Subcutaneous abdominal adipose tissue (tissue), 5 donors: Measurements from ENCODE around the gene SMG9.

Experiments used
- H3K27ac ChIP-seq: one replicate; pipeline ENCODE4 v1.7.0; 2013; ENCODE audit warnings: low read depth, mild to moderate bottlenecking, inconsistent platforms, low read length, moderate library complexity
- H3K27me3 ChIP-seq, 5 donors: one replicate each; pipeline ENCODE4 v1.7.0; 2013; ENCODE audit warnings: low read length in 5 of 5, inconsistent platforms in 1 of 5; ENCODE audit not compliant: control insufficient read depth in 5 of 5, insufficient read depth in 4 of 5
- H3K36me3 ChIP-seq, 5 donors: one replicate each; pipeline ENCODE4 v1.7.0; 2013; ENCODE audit warnings: low read length in 5 of 5; ENCODE audit not compliant: control insufficient read depth in 5 of 5, insufficient read depth in 5 of 5
- H3K4me1 ChIP-seq, 5 donors: one replicate each; pipeline ENCODE4 v1.7.0; 2013; ENCODE audit warnings: low read length in 5 of 5, mild to moderate bottlenecking in 3 of 5, moderate library complexity in 1 of 5; ENCODE audit not compliant: control insufficient read depth in 5 of 5, insufficient read depth in 5 of 5
- H3K4me3 ChIP-seq, 5 donors: one replicate each; pipeline ENCODE4 v1.7.0; 2013; ENCODE audit warnings: low read length in 5 of 5, low read depth in 1 of 5
- H3K9ac ChIP-seq, 5 donors: one replicate each; pipeline ENCODE4 v1.7.0; 2013; ENCODE audit warnings: low read length in 5 of 5, mild to moderate bottlenecking in 4 of 5, moderate library complexity in 3 of 5
- H3K9me3 ChIP-seq, 5 donors: one replicate each; pipeline ENCODE4 v1.7.0; 2013; ENCODE audit warnings: low read length in 5 of 5; ENCODE audit not compliant: control insufficient read depth in 5 of 5
- donor health status: healthy.
- donor health status: healthy.
- donor health status: healthy.
- donor health status: healthy.
- donor health status: healthy.

SMG9 gene

DNA sequence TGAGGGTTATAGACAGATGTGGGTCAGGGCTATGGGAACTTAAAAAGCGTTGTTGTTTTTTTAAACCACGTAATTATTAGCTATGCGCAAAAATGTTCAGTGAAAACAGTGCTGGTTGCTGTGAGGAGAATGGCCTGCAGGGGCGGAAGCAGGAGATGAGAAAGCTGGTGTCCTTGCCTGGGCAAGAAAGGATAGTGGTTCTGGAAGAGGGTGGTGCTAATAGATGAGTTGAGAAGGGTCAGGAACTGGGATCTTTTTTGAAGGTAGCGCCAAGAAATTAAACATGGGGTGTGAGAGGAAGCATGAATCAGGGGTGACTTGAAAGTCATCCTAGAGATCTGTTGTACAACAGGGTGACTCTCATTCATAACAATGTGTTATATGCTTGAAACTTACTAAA is 4.8 kb upstream of the SMG9 start:
- peaks cover 4 to 30% (median 16%) of the 10 kb centered on the region in 5 donors for H3K4me1 ChIP-seq
- no peak overlapping the region for H3K9ac ChIP-seq
- H3K36me3 ChIP-seq: no peaks in the 10 kb centered on the region
- no peak overlapping the region for H3K4me3 ChIP-seq
- H3K27ac ChIP-seq: no peak overlapping the region
- no peaks in the 10 kb centered on the region for H3K9me3 ChIP-seq
- no peaks in the 10 kb centered on the region for H3K27me3 ChIP-seq

DNA sequence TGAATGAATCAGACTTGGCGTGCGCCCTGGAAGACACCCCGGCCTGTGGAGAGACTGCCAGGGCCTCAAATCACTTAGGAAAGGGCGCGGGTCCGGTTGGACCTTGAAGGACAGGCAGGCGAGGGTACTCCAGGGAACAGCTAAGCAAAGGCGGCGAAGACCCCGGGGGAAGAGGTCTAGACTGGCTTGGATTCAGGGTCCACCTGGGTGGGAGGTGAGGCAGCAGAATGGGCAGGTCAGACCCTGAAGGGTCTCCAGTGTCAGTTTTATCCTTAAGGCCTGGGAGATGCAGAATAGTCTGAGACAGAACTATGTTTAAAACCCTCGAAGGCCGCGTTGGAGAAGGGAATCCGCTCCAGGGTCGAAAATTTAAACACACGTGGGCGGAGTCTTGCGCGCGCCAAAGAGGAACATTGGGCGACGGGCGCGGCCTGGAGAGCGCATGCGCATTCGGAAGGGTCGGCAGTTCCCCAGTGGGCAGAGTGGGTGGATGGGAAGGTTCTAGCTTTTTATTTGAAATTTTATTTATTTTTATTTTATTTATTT is 567 bp upstream of the SMG9 start:
- H3K9me3 ChIP-seq: no peaks in the 10 kb centered on the region
- peak overlapping the region; percentile 79 to 92 (median 81) for H3K4me3 ChIP-seq
- no peaks in the 10 kb centered on the region for H3K27me3 ChIP-seq
- peaks cover 4 to 38% (median 28%) of the 10 kb centered on the region in 5 donors for H3K4me1 ChIP-seq
- H3K36me3 ChIP-seq: peaks cover 0 to 9% (median 4%) of the 10 kb centered on the region in 5 donors
- H3K9ac ChIP-seq: peak overlapping the region; percentile 81 to 90 (median 86)
- H3K27ac ChIP-seq: peak overlapping the region; percentile 96

GRCh38 chr19:43754253-43754502 is 584 bp downstream of the SMG9 start:
- Histone ChIP-seq H3K9me3 (no peaks in the 10 kb centered on the region), H3K4me1 (peaks cover 4 to 38% (median 28%) of the 10 kb centered on the region in 5 donors)

DNA sequence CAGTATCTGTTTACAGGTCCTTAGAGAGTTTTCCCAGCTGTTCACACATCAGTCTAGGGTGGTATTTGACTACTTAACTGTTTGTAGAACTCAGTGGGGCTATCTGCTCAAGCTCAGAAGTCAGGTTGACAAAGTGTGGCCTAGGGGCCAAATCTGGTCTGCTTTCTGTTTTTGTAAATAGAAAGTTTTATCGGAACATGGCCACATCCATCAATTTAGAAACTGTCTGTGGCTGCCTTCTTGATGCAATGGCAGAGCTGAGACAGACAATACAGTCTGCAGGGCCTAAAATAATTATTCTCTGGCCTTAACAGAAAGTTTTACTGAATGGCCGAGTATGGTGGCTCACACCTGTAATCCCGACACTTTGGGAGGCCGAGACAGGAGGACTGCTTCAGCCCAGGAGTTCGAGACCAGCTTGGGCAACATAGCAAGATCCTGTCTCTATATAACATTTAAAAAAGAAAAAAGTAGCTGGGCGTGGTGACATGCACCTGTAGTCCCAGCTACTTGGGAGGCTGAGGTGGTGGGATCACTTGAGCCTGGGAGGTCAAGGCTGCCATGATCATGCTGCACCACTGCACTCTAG is 2.4 kb downstream of the SMG9 start:
- Histone ChIP-seq H3K4me3 (no peak overlapping the region), H3K9ac (no peak overlapping the region), H3K27me3 (no peaks in the 10 kb centered on the region), H3K27ac (no peak overlapping the region), H3K4me1 (peaks cover 4 to 38% (median 26%) of the 10 kb centered on the region in 5 donors), H3K36me3 (peaks cover 5 to 38% (median 33%) of the 10 kb centered on the region in 5 donors), H3K9me3 (no peaks in the 10 kb centered on the region)

More at GRCh38 chr19:43754253-43754502, 584 bp downstream of the SMG9 start:
- Histone ChIP-seq H3K36me3 (peaks cover 5 to 20% (median 15%) of the 10 kb centered on the region in 5 donors), H3K9ac (peak overlapping the region; percentile 68 to 90 (median 86)), H3K27ac (peak overlapping the region; percentile 96), H3K4me3 (peak overlapping the region; percentile 79 to 89 (median 81)), H3K27me3 (no peaks in the 10 kb centered on the region)

- H3K27ac ChIP-seq: no peak overlapping the region
- peaks cover 5 to 45% (median 40%) of the 10 kb centered on the region in 5 donors for H3K36me3 ChIP-seq
- no peak overlapping the region for H3K9ac ChIP-seq
- H3K27me3 ChIP-seq: no peaks in the 10 kb centered on the region
- no peak overlapping the region for H3K4me3 ChIP-seq
- H3K9me3 ChIP-seq: no peaks in the 10 kb centered on the region
- peaks cover 4 to 38% (median 25%) of the 10 kb centered on the region in 5 donors for H3K4me1 ChIP-seq
Observed at GRCh38 chr19:43751466-43752220, 3.1 kb downstream of the SMG9 start.

- Histone ChIP-seq H3K4me3 (no peak overlapping the region), H3K27ac (no peak overlapping the region), H3K27me3 (no peaks in the 10 kb centered on the region), H3K4me1 (peaks cover 0 to 21% (median 14%) of the 10 kb centered on the region in 5 donors), H3K9ac (no peak overlapping the region), H3K36me3 (peaks cover 8 to 58% (median 51%) of the 10 kb centered on the region in 5 donors), H3K9me3 (no peaks in the 10 kb centered on the region)
Observed at GRCh38 chr19:43749898-43750297, 4.9 kb downstream of the SMG9 start.

DNA sequence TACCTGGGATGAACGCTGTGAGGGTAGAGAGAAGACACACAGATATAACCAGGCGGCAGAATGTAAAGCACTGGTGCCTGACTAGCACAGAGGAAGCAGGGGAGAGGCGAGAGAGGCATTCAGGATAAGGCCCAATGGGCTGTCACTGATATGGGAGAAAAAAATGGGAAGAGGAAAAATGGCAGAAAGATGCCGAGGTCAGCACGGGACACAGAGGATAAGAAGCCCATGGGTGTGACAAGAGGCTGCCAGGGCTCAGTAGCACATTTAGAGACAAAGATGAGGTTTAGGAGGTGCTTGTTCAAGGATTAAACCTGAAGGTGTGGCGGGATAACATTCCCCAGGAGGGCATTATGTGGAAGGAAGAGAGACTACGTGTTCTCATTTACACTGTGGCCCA is 5.6 kb downstream of the SMG9 start:
- Histone ChIP-seq H3K4me1 (peaks cover 0 to 21% (median 14%) of the 10 kb centered on the region in 5 donors), H3K4me3 (no peak overlapping the region), H3K36me3 (peaks cover 8 to 64% (median 57%) of the 10 kb centered on the region in 5 donors), H3K9me3 (no peaks in the 10 kb centered on the region), H3K27me3 (no peaks in the 10 kb centered on the region), H3K9ac (no peak overlapping the region), H3K27ac (no peak overlapping the region)

- Histone ChIP-seq H3K27ac (no peak overlapping the region), H3K9ac (no peak overlapping the region), H3K27me3 (no peaks in the 10 kb centered on the region), H3K9me3 (no peaks in the 10 kb centered on the region), H3K4me1 (peaks cover 0 to 21% (median 10%) of the 10 kb centered on the region in 5 donors), H3K36me3 (peaks cover 8 to 69% (median 58%) of the 10 kb centered on the region in 5 donors), H3K4me3 (no peak overlapping the region)
Observed at GRCh38 chr19:43748685-43749084, 6.1 kb downstream of the SMG9 start.

- Histone ChIP-seq H3K27me3 (no peaks in the 10 kb centered on the region), H3K4me1 (peaks cover under 1 to 21% (median 7%) of the 10 kb centered on the region in 5 donors), H3K36me3 (peaks cover 8 to 72% (median 63%) of the 10 kb centered on the region in 5 donors), H3K27ac (no peak overlapping the region), H3K9ac (no peak overlapping the region), H3K4me3 (no peak overlapping the region), H3K9me3 (no peaks in the 10 kb centered on the region)
Observed at GRCh38 chr19:43748205-43748594, 6.6 kb downstream of the SMG9 start.

DNA sequence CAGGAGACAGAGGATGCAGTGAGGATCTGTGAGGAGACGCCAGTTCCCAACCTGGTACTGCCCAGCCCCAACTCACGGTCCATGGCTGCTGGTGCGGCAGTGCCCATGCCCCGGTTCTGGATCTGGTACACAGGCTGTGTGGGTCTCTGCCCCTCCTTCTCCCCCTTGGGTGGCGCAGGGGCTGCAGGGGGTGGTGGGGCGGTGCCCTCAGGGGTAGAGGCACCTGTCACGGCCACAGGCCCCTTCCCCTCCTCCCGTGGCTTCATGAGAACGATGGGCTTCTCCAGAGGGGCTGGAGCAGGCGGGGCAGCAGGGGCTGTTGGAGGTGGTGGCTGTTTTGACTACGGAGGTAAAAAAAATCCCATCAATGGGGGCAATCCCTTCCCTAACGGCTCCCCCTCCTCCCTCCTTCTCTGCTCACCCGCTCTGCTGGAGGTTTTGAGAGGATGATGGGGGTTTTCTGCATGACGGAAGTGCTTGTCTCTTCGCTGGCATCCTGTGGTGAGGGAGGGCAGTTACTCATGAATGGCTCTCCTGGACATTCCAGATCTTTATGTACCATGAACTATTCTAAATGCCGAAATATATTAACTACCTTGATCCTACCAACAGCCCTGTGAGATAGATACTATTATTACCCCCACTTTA is 7.1 kb downstream of the SMG9 start:
- no peak overlapping the region for H3K9ac ChIP-seq
- no peak overlapping the region for H3K4me3 ChIP-seq
- peaks cover 8 to 73% (median 63%) of the 10 kb centered on the region in 5 donors for H3K36me3 ChIP-seq
- peaks cover 3 to 20% (median 7%) of the 10 kb centered on the region in 5 donors for H3K4me1 ChIP-seq
- H3K9me3 ChIP-seq: no peaks in the 10 kb centered on the region
- H3K27ac ChIP-seq: no peak overlapping the region
- H3K27me3 ChIP-seq: no peaks in the 10 kb centered on the region
